Fibroblast of skin of left quadriceps (primary cell): Measurements from ENCODE around the gene DCPS.
"Not testable (repeated sequence)": the region's sequence is repeated elsewhere in the genome, so short reads cannot be mapped to it uniquely, and the experiment has no call there.

ENCODE experiments used
- DNase-seq, 2 experiments: peaks; one replicate each; pipeline ENCODE4 v3.0.0-alpha.2; 2013; ENCODE audit warnings: low read depth in 2 of 2

DCPS gene

DNA sequence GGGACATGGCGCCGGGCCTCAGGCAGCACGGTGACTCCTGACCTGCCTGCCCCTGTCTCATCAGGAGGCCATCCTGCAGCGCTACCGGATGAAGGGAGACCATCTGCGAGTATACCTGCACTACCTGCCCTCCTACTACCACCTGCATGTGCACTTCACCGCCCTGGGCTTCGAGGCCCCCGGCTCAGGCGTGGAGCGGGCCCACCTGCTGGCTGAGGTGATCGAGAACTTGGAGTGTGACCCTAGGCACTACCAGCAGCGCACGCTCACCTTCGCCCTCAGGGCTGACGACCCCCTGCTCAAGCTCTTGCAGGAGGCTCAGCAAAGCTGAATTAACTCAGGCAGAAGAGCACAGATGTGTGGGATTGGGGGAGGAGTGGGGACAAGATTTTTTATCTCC lies 41.4 kb downstream of the DCPS start:
- DNase-seq = no peak

DNA sequence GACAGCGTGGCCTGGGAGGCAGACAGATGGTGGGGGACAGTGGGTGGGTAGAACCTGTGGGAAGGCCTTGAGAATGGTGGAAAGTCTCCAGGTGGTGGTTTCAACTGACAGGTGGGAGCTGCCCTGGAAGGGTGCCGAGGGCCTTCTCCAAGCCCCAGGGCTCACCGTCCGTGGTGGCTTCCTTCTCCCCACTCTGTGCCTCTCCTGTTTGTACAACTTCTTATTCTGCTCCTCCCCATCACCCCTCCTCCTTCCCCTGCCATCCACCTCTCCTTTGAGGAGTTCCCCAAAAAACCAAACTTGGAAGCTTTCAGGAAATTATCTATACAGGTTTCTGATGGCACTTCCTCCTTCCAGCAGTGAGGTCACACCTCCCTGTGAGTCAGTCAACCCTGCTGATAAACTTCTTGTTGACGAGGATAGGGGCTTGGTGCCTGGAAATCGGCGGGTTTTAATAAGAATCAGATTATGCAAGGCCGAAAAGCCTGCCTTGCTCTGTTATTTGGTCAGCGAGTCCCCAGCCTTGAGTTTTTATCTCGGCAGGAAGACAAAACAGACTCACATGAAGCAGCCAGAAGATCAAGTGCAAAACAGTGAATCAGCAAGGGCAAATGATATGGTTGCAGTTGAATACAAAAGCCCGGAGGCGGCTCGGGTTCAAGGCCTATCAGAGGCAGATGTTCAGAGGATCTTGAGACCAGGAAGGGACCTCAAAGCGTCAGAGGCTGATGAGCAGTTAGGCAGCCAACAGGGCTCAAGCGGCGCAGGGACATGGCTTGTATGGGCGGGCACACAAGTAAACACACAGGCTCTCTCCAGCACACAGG lies 42.1 kb downstream of the DCPS start:
- DNase-seq = peak; percentile 33 to 34

DNA sequence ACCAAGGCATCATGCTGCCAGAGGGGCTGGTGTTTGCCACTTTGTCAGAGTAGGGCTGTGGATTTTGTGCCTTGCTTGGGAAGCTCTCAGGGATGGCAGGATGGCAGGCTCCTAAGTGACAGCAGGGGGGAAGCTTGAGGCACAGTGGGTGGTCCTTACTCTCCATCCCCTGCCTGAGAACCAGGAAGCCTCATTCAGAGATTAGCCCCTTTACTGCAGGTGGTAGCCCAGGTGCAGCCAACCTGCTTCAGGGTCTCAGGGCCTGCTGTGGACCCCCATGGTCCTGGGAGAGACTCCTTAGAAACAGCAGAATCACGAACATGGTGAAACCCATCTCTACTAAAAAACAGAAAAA lies 42.7 kb downstream of the DCPS start:
- no peak for DNase-seq

DNA sequence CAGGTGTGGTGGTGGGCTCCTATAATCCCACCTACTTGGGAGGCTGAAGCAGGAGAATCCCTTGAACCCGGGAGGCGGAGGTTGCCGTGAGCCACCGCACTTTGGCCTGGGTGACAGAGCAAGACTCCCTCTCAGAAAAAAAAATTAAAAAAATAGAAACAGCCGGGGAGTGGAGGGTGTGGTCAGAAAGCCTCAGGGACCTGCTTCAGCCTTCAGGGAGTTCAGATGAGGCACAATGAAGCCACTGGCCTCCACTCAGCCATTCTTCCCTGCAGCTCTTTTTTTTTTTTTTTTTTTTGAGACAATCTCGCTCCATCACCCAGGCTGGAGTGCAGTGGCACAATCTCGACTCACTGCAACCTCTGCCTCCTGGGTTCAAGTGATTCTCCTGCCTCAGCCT lies 43.1 kb downstream of the DCPS start:
- not testable (repeated sequence) for DNase-seq

DNA sequence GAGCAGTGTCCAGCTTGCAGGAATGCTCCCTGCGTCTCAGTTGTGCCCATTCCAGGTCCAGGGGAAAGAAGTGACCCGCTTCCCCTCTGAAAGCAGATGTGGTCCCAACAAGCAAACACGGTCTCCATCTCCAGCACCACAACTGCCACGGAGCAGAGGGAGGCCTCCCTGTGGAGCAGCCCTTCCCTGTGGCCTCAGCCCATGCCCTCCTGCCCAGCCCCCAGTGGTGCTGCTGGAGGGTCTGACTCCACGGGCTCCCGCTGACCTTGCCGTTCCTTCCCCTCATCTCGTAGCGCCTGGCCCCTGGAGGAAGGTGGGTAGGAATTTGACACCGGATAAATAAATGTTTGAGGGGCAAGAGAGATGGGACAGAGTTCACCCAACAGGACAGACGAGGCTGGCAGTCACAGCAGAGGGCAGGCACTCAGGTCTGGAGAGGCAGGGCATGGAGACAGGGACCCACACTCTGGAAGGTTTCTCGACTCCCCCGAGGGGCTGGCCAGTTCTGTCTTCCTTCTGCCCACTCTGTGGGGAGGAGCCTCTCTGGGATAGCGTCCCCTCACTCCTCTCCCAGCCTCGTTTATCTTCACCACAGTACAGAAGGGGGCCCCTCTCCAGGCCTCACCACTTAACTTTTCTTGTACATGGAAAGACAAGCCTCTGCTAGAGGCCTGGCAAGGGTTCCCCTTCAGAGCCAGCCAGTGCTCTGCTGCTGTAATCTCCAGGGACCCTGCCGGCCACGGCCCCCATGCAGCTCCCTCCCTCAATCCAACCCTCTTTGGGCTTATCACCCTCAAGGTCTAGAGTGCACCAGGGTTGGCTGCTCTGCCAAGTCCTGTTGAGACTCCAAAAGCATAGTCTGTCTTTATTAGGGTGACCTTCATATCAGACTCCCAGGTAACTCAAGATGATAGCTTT lies 44.1 kb downstream of the DCPS start:
- DNase-seq = no peak

DNA sequence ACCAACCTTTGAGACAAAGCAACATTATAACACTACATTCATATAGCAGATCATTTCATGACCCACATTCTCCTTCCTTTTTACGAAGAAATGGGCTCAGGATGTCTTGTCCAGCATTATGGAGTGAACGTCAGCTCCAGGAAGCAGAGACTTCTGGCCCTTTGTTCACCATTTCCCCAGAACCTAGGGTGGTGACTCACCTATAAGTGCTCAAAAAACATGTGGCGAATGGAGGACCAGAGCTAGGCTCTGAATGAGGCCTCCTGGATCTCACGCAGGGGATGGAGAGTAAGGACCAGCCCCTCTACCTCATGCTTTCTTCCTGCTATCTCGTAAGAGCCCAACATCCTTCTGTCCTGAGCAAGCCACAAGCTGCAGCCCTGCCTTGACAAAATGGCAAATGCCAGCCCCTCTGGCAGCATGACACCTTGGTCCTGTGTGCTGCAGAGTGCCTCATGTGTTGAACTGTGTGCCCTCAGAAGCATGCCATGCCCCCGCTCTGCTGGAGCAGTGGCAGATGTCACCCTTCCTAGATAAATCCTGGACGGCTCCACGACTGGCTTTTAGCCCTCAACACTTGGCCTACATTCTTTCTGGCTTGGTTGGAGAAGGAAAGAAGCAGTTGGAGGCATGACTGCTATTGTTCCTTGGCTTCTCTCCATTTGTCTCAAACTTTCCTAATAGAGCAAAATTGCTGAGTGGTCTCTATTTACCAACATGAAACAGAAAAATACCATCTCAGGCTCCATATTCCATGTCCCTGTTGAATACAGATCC lies 45.1 kb downstream of the DCPS start:
- no peak for DNase-seq

DNA sequence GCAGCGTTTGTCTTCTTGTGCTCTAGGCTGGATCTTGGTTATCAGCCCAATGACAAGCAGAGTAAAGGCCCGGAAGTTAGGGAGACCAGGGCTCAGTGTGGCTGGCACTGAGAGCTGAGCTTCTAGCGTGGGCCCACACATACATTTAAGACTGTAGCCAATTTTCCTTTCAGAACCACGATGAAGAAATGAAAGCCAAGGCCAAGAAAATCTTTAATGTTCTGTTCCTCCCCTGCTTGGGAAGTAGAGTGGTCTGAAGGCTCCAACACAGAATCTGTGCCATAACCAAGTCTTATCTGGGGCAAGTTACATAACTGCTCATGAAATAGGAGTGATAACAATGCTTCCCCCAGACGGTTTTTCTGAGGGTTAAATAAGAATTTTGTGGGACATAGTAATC lies 47.0 kb downstream of the DCPS start:
- DNase-seq = no peak

DNA sequence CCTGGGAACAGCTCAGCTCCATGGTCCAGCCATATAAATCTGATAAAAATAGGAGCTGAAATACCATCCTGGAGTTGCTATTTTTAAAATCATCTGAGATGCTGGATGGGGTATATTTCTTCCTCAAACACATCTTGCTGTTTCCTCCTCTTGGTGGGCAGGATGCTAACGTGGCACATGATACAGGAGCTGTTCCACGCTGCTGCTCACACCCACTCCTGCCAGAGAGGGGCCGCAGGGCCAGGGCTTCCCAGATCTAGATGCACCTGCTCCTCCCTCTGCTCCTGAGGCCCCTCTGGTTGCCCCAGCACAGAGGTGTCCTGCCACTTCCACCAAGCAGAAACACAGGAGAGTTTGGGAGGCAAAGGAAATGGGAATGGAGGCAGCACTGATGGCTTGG lies 48.3 kb downstream of the DCPS start:
- DNase-seq = no peak

DNA sequence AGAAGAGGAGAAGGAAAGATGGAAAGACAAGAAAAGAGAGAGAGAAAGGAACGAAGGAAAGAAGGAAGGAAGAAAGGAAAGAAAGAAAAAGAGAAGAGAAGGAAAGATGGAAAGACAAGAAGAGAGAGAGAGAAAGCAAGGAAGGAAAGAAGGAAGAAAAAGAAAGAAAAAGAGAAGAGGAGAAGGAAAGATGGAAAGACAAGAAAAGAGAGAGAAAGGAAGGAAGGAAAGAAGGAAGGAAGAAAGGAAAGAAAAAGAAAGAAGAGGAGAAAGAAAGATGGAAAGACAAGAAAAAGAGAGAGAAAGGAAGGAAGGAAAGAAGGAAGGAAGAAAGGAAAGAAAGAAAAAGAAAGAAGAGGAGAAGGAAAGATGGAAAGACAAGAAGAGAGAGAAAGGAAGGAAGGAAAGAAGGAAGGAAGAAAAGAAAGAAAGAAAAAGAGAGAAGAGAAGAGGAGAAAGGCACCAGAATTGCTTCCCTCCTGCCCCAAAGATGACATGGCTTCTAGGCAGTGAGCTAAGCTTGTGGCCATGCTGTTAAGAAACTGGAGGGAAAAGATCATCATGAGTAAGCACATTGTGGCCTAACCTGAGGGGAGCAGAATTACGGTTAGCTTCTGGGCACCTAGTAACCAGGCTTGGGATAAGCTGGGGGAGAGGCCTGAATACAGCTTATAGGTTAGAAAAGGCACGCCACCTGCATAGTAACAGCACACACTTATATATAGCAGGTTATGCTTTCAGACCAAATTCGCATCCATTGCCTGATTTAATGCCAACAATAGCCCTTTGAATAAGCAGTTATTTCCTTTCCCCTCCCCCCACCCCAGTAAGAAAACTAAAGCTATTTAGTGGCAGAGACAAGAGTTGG lies 49.3 kb downstream of the DCPS start:
- DNase-seq = no peak

DNA sequence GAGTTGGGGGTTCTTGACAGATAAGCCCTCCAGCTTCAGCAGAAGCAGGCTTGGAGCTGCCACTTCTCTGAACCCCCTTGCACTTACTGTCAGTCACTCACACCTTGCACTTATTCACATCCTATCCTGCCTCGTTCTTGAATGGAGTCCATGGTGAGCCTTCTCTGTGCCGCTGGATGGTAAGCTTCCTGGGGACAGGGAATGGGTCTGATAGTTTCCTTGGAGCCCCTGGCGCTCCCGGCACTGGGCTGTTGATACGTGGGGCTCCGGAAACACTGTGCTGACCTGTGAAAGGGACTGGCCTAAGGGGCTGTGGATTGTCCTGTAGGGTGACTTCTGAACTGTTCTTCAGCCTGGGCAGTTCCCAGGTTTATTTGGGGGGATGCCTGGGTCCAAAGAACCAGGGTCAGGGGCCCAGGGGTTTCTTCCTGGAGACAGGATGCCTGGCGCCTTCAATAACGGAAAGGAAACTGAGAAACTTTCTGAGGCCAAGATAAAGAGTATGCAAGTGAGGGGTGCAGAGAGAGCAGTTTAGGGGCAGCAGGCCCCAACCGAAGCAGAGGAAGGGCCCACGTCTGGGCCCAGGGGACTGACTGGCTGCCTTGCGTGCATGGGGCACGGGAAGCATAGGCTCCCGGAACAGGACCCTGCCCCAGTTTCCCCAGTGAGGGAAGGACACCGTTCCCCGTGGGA lies 50.9 kb downstream of the DCPS start:
- DNase-seq = no peak

DNA sequence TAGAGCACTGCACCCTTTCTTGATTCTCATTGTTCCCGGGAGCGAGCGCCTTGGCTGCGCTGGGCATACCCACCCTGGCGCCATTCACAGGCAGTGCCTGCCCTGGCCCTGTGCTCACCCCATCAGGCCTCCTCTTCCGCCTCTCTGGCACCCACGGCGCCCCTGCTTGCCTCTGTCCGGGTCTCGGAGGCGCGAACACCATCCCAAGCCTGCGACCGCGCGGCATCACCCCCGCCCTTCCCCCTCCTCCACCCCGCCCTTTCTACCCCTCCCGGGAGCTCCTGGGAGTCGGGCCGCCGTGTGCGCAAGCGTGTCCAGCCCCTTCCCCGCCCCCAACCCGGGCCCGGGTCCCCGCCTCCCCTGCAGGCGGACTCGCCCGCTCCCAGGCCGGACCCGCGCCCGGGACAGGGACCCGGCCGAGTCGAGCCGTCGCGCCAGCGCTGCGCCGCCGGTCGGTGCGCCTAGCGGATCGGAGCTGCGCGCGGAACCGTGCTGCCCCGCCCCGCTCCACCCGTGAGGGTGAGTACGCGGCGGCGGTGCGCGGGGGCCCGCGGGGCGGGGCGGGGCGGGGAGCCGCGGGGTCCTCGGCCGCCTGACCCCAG lies 51.6 kb downstream of the DCPS start, which contains the start of gene ST3GAL4:
TSS of gene ST3GAL4 (plus strand) at position 363 of the 602 bp plus-strand sequence. CDS start 50,470 bp downstream, outside the sequence.
- DNase-seq = peak in 1 of 2 experiments; percentile 51

DNA sequence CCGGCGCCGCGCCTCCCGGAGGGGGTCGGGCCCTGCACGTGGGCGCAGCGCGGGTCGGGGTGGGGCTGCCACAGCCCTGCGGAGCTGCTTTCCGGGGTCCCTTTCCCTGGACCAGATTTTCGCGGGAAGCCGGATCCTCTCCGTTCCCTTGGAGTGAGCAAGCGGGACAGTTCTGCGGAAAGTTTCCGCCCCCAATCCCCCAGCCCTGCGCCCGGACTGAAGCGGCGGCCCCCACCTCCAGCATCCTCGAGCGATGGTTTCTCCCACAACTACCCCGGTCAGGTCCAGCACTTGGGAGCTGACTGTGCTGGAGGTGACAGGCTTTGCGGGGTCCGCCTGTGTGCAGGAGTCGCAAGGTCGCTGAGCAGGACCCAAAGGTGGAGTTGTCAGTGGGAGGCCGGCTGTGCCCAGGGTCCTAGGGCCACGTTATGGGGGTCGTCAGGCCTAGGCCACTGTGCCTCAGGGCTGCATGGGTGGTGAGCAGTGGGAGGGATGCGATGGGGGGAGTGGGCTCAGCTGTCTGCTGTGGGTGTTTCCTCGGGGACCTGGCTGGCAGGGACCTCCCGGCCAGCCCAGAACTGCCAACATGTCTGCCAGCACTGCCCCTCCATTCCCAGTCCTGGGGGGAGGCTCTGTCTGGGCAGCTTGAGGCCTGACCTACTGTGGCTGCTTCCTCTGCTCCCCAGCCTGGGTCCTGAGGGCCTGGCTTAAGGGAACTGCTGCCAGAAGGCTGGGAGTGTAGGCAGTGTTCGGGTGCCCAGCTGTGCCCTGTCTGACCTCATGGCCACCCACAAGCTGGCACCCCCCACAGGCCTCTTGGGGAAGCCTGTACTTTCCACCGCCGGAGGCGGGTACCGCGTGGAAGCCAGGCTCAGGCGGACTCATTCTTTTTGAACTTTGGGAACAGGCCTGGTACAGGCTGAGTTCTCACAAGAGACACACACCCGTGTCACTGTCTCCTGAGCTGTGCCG lies 52.4 kb downstream of the DCPS start:
- DNase-seq = no peak

DNA sequence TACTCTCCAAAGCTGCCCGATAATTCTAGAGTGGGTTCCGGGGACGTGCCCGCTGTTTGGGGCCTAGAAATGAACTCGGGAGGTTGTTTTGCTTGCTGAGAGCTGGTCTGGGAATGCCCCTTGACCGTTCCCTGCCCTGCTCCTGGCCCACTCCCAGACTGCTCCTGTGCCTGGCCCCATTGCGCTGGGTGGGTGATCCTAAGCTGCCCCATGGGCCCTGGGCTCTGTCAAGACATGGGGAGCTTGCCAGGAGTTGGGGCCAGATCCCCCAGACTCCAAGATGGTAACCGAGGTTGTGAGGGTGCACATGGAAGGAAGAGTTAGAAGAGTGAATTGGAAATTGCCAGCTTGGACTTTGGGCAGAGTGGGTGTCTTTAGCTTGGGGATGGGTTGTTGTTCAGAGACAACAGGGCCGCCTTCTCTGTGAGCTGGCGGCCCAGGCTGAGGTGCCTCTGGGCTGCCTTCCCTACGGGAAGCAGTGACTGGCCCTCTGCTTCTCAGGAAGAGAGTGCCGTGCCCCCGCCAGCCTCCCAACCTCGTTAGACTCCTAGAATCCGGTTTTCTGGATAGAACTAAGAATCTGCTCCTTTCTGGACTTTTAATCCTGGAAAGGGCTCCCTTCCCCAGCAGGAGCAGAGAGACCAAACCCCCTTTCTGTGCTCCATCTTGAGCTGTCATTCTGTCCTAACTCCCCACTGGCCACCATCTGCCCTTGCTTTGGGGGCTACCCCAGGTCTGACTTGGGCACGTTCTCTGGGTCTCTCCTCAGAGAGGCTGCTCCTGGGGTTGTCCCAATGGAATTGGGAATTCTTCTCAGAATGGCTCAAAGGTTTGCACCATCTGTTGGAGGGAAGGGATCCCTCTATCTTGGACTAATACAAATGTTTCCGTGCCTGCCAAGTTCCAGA lies 53.4 kb downstream of the DCPS start:
- no peak for DNase-seq

DNA sequence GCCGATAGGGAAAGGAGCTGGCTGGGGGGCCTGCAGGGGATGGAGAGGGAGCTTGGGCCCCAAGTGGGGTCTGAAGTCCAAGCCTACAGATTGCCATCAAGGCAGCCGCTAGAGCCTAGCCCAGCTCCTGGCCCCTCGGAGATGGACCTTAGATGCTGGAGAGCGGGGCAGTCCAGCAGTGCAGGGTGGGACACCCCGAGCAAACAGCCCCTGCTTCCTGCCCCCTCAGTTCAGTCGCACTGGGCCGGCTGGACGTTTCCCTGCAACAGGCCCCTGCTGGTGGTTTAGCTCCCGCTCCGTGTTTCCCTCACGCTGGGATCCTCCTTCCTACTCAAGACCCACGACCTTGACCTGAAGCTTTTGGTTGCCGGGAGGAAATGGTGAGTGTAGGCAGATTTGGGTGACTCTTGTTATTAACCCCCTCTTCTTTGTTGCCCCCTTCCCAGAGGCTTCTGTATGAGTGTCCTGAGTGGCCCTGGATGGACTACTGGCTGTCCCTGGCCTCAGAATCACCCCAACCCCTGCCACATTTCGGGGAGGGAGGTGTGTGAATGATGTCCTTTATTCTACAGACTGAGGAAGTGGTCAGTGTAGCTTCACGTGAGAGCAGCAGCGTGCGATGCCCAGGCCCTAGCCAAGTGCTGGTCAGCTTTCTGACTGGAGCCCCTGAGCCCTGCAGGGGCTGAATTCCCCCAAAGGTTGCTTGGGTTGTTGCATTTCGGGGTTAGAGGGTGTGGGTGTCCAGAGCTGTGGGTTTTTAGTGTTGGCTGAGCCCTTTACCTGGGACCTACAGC lies 54.3 kb downstream of the DCPS start:
- no peak for DNase-seq

DNA sequence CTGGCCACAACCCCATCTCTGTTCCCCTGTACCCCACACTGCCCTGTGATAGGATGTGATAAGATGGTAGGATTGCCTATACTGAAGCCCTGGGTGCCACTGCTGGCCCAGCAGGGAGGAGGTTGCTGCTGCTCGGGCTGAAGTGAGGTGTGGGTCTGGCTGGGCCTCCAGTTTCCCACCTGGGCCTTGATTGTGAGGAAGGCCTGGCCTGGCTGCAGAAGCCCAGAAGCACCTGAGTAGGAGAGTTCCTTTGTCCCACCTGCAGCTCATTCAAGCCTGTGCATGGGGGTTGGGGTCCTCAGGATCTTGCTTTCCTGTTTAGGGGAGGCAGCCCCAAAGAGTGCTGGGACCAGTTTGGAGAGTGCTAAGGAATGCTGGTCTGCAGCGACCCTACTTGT lies 54.9 kb downstream of the DCPS start:
- DNase-seq = no peak

DNA sequence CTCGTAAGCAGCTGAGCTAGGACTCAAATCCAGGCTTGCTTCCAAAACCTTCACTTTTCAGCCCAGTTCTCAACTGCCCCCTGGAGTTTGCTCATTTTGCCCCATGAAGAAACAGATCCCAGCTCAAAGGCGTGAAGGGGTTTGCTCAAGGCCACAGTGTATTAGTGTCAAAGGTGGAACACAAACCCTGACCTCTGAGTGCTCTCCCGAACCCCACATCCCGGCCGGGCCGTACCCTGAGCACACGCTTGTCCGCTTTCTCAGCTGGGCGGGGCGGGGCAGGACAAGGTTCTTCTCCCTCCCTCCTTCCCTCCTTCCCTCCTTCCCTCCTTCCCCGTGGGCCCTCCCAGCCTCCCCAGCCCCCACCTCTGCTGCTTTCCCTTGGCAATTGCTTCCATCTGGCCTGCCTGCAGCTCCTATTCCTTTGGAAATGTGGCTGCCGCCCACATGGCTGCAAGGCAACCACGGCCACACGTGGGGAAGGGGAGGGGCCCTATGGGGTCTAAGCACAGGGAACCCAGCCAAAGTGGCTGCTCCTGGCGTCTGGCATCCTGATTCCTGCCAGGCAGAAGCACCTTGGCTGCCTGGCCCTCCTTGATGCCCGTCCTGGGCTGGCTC lies 55.7 kb downstream of the DCPS start:
- peak; percentile 84 to 85 for DNase-seq
